HG03520 (cell line): ENCODE measurements around the gene NRF1.

Source experiments
- ATAC-seq: cut with Tn5 transposase; IDR thresholded peaks from one replicate; pipeline ENCODE4 v1.9.1; 2021; ENCODE audit warnings: mild to moderate bottlenecking, moderate library complexity; ENCODE audit not compliant: unreplicated experiment

The NRF1 gene

DNA sequence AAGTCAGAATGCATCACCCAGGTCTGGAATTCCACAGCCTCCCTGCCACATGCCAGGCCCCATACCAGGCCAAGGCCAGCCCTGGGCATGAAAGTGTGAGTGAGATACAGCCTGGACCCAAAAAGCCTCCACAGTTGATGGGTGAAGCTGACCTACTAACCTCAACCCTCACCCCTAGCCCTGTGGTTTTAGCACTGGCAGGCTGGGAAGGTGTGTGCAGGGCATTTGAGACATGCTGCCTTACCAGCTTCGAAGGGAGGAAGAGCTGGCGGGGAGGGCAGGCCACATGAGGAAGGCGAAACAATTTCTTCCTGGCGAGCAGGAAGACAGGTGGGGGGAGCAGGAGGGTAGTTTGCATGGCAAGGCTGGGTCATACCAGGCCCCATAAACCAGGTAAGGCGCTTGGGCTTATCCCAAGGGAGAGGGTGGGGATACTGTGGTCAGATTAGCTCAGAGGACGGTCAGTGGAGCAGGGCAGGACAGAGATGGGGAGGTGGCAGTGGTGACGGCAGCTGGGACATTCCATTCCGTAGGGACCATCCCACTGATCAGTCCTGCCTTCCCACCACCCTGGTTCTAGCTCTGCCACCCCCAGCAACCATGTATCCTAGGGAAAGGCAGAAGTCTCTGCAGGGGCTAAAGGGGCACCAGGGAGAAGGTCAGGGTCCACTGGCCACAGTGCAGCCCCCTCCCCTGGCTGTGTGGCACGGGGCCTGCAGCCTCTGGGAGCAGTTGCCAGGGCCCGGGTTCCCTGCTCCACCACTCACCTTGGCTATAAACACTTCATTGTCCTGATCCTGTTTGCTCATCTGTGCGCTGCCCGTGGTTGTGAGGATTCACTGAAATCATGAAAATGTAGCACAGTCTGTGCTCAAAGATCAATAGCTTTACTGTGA is 155.8 kb downstream of the NRF1 start:
- ATAC-seq = no peak

DNA sequence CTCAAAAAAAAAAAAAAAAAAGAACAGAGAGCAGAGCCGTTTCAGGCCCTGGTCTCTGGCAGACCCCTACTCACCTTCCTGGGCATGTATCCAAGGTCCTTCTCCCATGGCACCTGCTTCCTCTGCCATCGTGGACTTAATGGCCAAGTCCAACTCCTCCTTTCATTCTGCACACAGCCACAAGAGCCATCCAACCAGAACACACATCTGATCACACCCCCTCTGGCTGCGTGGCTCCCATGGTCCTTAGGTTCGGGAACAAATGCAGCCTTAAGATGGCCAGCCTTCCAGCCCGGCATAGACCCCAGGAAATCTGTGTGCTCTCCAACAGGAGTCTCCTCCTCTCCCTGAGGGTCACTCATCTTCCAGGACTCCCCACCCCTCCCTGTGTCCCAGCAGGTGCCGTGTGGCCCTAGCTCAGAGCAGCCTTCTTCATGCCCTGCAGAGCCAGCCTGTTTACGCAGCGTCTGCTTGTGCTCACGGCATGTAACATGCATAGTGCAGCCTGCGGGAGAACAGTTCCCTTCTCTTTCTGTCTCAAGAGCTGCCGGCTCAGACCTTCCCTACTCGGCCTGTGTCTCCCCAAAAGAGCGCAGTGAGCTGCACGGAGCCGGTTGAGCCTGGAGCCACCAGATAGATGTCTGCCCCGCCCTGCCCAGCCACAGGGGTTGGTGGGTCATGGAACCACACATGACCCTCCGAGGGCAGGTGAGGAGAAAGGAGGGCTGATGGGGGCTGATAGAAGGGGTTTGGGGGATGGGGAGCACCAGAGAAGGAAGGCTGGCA is 157.3 kb downstream of the NRF1 start:
- ATAC-seq = no peak

DNA sequence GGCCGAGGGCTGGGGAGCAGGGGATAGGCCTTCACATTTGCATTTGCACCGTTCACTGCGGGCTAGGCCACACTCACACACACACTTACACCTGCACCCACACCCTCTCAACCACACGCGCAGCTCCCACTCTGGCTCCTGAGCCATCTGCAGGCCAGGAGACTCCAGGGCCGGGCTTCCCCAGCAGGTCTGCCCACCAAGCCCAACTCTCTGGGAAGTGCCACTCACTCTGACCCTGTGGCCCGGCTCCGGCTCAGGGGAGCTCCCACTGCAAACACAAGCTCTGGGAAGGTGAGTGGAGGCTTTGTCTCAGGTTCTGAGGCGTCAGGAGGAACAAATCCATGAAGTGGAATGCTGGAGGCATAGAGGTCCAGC is 157.9 kb downstream of the NRF1 start:
- no peak for ATAC-seq

DNA sequence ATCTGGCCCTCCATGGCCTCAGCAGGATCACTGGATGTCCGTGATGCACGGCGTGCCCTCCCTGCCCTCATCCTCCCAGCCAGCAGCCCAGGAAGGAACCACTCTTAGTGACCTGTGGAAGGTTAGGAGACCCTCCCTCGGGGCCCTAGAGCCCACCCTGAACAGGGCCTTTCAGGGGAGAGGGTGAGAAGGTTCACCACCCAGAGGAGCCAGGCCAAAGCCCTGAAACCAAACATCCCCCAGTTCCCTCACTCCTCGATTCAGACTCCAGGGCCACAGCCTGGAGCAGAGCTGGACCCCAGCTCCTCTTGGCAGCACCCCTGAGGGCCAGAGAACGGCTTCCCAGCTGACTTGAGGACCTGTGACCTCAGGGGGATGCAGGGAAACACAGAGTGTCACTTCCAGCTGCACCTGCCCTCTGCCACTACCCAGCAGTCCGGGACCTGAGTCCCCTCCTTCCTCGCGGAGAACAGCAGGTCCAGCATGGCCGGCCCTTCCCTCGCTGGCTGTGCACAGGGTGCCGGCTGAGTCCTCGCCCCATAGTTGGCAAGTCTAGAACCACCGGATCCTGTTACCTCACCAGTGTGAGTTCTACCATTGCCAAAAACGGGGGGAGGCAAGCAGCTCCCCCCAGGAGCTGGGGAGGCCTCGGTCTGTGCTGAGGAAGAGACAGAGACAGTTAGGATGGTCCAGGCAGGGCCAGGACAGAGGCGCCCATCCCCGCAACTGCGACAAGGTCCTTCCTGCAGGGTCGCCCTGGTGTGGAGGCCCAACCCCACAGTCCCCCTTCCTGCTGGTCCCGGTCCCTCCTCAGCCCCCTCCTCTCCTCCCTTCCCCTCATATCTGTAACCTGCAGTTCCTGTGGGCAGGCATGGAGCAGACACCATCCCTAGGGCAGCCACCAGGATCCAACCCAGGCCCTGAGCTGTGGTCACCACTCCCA is 158.6 kb downstream of the NRF1 start:
- ATAC-seq = no peak

DNA sequence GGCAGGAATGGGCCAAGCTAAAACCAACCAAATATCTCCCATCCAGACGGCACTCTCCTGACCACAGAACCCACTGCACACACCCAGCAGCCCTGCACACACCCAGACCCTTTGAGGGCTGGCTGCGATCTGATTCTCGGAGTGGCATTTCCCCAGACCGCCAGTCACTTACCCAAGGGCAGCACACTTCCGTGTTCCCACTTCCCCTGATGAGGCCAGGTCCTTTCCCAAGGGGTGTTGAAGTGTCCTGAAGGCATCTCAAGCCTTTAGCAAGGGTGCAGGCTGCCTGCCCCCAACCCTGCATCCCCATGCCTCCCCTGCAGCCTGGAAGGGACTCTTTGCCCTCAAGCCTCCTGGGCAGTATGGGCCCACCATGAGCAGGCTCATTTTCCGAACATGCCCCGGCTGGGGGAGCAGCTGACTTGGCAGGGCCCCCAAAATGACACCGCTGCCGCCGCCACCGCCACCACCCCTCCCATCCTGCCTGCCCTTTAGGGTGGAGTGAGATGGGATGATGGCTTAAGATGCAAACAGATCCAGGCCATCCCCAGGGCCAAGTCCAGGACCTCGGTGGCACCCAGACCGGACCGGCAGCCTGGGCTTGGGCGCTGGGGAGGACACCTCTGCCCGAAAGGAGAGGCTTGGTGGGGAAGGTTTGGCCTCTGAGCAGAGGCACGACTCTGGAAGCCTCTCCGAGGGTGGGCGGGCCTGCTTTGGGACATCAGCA is 159.8 kb downstream of the NRF1 start:
- no peak for ATAC-seq

DNA sequence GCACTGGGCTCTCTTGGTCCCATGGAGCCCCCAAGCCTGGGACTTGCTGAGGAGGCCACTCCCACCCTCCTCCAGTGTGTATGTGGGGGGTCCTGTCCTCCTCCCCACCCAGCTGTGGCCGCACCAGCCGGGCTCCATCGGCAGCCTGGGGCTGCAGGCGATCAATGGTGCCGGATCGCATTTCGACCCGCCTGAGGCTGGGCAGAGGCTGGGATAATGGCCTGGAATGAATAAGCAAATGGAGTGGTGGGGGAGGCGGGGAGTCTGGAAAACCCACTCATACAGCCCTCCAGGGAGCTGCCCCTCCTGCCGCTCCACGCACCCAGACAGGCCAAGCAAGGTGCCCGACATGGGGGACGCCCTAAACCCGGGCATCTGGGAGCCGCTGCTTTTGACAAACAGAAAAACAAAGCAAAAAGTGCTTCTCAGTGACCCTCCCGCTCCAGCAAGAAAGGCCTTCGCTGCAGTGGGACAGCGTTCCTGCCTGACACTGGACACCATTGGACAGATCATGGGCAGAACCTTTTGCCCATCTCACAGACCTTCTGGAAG is 160.5 kb downstream of the NRF1 start:
- no peak for ATAC-seq

DNA sequence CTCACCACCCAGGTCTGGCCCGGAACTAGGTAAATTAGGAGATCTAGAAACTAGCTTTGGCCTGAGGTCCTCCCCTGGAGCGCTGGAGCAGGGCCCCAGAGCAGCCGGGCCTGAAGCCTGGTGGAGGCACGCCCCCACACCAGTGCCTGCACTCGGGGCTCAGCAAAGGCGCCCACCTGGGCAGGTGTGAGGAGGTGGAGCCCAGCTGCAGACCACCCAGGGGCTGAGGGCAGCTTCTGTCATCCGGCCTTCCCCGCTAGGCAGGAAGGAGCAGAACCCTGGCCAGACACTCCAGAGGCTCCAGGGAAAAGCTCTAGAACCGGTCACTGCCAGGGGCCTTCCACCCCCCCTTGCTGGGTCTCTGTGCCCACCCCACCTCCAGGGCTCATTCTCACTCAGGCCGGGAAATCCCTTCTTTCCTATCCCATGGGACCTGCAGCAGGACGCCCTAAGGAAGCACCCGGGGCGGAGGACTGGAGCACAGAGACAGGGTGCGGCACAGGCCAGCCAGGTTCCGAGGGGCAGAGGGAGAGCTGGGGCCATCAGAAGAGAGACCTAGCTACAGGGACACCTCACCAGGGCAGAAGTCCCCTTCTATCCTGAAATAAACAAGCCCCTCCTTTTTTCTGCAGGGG is 161.2 kb downstream of the NRF1 start:
- no peak for ATAC-seq

DNA sequence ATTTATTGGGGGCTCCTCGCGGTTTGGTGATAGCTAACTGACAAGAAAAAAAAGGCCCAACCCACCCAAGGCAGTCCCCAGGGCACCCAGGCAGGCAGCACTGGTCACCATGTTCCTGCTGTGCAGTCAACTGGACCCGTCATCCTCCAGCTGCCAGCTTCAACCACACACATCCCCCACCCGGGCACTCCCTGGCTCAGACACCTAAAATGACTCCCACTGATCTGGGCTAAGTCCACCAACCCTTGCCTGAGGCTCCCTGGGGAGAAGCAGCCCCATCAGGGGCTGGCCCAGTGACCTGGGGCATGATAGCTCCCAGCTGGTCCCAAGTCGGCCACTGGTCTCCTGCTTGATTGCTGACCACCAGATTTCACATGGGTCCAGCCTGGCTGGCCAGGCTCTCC is 161.8 kb downstream of the NRF1 start:
- no peak for ATAC-seq

DNA sequence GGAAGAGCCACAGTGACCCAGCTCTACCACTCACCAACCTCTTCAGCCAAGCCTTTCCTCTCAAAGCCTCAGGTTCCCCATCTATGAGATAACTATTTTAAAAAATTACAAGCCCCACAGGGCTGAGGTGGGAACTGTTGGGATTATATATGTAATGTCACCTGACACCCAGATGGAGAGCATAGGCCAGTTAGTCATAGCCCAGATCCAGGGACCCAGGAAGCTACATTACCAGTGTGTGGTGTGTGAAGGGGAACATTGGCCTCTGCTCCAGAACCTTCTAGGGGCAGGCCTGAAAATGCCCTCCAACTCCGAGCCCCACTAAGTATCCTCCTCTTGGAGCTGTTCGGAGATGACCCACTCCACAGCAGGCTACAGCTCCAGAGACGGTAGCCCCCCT is 162.4 kb downstream of the NRF1 start:
- ATAC-seq = no peak

DNA sequence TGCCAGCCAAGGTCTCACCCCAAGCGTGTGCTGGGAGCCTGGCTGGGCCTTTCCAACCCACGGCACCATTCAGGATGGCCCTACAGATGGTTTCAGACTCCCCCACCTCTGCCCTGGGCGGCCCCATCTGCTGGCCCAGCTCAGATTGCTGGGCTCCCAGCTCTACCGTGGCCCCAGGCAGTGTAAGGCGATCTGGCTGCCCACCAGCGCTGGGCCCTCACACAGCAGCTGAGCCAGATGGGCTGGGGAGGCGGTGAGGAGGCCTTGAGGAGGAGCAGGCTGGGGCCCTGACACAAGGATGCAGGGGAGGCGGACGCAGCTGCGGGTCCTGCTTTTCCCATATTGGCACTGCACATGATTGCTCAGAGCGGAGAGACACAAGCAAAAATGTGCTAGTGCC is 162.8 kb downstream of the NRF1 start:
- ATAC-seq = no peak

DNA sequence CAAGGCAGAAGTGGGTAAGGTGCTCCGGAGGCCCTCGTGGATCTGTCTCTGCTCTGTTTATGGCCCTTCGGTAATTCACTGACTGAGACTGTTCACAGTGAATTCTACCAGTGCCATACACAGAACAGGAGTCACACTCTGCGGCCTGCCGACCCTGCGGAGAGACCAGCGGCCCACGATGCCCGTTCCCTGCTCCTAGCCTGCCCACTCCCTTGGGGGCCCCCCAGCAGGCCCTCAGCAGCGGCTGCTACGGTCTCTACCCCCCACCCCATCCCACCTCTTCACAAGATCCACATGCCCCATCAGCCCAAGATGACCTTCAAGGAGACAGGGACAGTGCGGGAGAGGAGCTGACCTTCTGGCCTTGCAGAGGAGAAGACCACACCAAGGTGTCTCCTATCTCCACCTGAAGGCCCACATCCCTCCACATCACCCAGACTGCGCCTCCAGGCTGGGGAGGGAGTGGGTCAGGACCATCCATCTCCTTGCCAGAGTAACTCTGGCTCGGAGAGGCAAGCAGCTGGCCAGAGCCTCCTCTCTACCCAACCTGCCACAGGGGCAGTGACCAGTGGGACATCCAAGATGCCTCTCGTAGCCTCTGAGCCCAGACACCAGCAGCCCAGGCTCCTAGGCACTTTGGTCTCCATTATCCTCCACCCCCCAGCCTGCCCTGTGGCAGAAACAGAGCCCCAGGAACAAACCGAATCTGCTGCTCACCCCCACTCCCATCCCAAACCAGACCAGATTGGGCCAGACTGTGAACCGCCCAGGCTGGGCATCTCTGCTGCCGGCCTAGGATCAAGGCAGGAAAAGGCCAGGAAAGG is 163.6 kb downstream of the NRF1 start:
- no peak for ATAC-seq

DNA sequence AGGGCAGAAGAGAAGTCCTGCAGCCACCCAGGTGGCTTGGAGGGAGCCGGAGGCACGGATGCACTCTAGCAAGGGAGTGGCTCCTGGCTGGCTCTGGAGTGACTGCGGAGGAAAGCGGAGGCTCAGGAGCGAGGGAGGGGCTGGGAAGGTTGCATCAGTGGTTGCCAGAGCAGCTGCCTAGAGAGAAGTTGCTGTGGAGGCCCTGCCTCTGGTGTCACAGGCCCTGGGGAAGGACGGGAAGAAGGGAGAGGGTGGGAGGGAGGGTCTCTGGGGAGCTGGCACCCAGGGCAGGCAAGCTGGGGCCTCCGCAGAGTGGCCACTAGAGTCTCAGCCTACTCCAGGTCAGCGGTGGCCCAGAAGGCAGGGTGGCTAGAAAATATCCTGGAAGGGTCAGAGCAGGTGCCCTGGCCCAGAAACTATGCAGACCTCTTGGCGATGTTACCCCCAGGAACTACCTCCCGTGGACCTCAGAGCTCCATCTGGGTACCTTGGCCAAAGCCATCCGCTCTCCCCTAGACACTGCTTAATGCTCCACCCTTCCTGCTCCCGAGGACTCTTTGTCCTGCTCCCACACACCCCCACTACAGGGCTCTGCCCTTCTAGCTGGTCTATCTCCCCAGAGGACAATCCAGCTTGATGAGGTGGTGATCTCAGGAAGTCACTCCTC is 164.3 kb downstream of the NRF1 start:
- no peak for ATAC-seq

DNA sequence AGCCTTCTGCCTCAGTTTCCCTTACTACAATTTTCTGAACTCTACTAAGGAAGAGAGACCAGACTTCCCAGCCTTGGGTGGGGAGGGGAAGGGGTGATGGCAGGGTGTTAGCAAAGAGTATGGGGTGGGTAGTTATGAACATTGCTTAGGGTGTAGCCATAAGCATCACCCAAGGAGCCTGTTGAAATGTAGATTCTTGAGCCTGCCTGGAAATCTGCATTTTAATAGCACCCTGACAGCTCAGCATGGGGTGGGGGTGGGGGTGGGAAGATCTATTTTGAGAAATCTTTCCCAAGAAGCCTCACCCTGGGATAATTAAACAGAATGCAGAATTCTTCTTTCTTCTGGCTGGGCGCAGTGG is 164.8 kb downstream of the NRF1 start:
- no peak for ATAC-seq

DNA sequence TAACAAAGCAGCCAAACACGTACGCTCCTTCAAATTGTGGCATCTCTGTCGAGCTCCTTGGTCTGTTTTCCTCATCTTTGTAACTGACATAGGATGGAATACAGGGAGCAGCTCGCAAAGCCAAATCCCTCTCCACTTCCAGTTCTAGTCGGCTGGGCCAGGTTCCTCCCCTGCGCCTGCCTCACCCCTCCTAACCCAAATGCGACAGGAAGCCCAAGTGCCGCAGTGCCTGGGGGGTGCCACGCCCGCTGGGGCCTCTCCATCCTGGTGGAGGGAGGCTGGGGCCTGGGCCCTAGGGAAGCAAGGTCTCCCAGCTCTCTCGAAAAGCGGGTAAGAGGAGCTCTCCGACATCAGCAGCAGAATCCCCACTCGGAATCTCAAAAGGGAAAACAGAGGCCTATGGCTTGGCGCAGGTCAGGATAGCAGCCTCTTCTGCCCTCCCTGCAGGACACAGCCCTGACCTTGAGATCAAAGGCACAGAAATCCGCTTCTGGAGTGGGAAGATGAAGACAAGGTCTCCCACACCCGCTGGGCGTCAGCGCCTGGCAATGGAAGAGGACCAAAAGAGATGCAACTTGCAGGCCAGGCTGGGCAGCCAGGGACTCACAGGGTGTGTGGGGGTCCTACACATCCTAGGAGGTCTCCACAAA is 165.8 kb downstream of the NRF1 start:
- ATAC-seq = no peak

DNA sequence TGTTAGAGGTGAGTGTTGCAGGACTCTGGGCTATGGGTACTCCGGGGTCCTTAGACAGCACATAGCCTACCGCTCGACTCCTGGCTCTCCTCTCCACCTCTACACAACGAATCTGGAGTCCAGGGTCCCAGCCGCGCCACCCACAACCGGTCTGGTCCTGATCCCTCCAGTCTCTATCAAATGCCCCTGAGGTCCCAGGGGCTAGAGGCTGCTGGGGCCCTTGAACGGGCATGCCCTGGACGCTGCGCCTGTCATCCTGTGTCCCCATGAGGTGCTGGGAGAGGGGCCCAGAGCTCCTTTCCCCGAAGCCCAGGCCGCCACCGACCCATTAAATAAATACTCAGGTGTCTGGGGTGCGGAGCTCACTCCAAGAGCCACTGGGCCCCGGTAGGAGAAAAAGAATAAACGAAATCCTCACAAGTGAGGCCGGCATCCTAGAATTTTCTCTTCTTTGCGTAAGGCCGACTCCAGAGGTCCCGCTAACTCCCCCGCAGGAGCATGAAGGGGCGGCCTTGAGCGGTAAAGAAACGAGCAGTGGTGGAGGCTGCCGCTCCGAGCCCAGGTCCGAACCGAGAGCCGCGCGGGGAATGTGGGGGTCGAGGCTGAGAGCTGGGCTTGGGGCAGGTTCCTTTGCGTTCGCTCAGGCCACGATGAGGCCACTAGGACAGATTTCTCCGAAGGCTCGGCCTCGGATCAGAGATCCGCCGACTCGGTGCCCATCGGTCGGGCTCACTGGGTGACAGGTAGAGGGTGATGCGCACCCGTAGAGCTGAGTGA is 166.7 kb downstream of the NRF1 start:
- no peak for ATAC-seq

DNA sequence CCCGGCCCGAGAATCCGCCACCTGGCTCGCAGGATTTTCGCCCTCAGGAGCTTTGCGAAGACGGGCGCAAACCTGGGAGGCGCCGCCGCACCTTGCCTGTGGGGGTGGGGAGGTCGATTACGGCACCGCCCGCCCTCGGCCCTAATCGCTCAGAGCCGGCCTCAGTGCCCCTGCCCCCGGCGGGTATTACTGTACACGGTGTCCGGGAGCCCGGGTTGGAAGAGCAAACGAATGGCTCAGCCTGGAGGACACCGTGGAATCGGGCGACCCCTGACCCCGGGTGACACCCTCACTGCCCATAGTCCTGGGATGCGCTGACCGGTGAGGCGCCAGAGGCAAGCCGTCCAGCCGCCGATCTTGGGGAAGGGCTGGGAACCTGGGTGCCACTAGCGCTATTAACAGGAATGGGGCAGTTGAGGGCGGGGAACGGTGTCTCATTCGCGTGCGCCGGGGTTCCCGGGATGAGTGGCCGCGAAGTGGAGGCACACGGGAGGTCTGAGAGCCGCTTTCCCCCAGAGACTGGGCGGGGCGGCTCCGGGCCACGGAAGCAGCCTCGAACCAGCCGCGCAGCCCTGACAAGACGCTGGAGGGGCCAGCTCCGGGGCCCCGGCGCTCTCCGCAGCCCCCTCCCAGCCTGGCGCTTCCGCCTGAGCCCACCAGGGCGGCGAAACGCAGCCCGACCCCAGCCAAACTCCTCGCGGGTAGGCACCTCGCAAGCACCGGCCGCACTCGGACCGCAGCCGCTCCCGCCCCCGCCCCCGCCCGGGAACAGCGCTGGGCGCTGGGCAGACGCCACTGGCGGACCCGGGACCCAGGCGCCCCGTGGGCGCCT is 167.5 kb downstream of the NRF1 start:
- no peak for ATAC-seq
